Activated CD4-positive, CD25-positive, alpha-beta regulatory T cell (primary cell): ENCODE data around the gene ZNF460.

ENCODE experiments used
- DNase-seq, 4 experiments: peaks; one replicate each; lab custom pipeline; 2025; lab: John Stamatoyannopoulos, UW

Gene ZNF460

DNA sequence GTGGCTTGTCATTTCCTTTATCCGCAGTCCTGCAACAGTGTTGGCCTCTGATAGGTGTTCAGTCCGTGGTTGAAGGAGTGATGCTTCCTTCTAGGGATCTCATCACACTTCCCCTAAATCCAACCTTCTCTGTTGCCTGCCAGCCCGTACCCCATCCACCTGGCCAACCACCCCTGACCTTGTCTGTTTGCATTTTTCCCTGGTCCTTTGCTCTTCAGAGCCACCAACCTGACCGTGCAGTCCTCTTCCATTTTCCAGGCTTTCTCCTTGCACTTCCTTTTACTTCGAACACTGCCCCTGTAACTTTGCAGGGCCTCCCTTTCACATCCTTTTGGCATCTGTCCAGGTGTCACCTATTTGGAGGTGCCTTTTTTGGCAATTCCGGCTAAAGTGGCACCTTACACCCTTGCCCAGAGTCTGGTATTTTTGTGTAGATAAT, 696 bp downstream of the ZNF460 start:
- peak in 1 of 4 experiments; percentile 3 for DNase-seq

DNA sequence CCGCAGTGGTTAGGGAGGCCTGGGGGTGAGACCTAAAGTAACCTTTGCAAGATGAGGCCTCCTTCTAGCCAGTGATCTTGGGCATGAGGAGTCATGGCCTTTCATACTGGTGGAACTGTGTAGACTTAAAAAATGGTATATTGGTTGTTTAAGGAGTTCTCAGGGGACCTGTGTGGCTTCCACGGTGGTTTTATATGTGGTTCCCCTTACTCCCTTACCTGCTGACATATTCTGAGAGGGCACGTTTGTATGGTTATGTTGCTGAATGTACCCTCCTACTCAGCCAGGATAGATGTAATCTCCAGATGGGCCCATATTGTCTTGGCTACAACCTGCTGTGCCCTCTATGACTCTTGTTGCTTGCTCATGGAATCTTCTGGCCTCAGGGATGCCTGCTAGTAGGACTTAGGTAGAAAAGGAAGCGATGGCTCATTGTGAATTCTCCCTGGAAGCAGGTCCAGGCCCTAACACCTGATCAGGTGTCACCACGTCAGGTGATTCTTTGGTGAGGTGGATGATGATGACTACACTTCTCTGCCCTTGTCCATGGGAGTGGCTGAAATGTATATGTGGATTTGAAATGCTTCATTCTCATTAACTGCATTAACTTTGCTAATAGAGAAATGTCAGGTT, 1.8 kb downstream of the ZNF460 start:
- DNase-seq = no peak

DNA sequence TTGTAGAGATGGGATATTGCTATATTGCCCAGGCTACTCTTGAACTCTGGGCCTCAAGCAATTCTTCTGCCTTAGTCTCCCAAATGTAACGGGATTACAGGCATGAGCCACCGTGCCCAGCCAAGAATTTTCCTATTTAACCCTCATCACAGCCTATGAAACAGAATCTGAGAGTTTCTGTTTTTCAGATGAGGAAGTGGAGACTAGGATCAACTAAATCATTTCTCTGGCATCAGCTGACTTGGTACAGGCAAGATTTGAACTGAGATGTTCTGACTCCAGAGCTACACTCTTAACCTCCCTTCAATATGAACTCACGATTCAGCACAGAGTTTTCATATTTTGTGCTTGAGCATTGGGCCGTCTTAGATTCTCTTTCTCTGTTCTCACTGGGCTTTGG, 8.1 kb downstream of the ZNF460 start:
- DNase-seq = no peak

DNA sequence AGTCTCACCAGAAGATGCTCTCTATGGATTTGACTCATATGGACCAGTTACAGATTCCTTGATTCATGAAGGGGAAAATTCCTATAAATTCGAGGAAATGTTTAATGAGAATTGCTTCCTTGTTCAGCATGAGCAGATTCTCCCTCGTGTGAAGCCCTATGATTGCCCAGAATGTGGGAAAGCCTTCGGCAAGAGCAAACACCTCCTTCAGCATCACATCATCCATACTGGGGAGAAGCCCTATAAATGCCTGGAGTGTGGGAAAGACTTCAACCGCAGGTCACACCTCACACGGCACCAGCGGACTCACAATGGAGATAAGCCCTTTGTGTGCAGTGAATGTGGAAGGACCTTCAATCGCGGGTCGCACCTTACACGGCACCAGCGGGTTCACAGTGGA, 10.7 kb downstream of the ZNF460 start:
- DNase-seq = no peak

DNA sequence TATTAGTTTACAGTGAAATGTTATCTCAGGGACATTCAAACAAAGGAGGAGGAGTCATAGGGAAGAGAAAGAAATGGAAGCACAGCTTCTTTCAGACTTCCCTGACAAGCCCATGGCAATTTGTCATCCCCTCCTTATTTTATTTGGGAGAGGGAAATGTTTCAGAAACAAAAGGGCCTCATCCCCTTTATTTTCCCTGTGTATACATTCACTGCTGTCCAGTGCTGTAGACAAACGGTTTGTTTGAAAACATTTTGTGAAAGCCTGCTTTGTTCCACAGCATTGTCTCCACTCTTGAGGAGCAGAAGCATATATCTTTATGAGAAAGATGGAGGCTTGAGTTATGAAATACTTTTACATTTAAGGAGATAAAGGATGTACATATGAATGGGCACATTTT, 12.3 kb downstream of the ZNF460 start:
- DNase-seq = no peak

DNA sequence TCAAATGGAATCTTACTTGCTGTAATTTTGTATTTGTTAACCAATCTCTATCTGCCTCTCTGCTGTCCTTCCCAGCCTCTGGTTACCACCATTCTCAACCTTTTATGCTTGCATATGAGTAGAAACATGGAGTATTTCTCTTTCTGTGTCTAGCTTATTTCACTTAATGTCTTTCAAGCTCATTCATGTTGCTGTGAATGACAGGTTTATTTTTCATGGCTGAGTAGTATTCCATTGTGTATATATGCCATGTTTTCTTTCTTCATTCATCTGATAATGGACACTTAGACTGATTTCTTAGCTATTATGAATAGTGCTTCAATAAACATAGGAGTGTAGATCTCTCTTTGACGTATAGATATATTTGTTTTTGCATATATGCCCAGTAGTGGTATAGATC, 13.4 kb downstream of the ZNF460 start:
- no peak for DNase-seq

DNA sequence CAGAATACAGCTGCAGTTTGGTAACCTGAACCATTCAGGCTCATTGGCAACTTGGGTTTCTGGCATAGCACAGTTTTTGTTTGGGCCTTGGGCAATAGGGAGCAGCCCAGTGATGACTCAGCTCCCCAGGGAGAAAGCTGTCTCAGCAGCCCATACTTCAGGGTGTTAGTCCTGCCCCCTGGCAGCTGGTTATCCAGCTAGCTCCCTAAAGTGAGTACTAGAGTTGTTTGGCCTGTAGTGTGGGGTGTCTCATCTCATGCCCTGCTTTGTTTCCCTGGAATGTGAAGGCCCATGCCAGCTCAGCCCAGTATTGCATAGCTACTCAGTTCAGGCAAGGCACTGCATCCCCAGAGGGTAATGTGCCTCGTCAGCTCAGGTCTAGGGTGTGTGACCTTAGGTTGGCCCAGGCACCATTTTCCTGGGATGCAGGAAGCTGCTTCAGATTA, 21.8 kb downstream of the ZNF460 start:
- DNase-seq = no peak

DNA sequence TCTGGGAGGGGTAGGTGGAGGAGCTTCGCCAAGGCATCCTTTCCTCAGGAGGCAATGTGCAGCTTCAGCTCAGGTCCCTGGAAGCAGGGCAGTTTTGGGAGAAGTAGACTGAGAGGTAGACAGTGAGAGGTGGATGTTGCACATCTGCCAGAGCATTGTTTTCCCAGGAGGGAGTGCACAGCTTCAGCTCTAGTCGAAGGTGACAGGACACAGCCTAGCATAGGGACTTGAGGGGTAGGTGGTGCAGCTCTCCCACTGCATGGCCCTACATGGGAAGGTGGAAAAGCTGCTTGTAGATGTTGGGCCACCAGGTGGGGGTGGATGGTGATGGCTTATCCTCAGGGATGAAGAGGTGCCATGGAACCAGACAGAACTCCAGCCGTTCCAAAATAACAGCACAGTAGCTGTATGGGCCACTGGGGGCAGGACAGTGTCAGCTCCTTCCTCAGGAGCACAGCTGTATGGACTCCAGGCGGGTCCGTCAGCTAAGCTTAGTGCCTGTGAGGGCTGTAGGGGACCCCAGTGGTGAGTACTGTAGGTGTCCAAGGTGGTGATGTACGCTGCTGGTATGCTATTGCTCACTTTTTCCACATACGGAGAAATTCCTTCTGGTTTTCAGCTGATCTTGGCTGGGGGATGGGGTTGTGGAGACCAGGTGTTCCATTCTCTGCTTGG, 22.6 kb downstream of the ZNF460 start:
- no peak for DNase-seq

DNA sequence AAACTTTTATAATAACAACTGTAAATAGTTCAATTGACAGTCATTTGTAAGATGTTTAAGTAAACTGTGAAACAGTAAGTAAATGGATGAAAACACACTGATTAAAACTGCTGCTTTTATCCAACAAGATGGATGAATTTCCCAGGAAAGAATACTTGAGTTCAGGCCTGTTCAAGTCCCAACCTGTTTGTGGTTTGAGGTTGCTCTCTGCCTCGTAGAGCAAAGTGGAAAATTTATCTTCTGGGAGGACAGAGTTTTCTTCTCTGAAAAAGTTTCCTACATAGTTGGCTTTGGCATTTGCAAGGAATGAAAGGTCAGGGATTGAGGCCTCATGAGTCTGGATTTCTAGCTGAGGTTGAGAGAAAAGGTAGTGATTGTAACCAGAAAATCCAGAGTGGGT, 24.8 kb downstream of the ZNF460 start:
- no peak for DNase-seq

DNA sequence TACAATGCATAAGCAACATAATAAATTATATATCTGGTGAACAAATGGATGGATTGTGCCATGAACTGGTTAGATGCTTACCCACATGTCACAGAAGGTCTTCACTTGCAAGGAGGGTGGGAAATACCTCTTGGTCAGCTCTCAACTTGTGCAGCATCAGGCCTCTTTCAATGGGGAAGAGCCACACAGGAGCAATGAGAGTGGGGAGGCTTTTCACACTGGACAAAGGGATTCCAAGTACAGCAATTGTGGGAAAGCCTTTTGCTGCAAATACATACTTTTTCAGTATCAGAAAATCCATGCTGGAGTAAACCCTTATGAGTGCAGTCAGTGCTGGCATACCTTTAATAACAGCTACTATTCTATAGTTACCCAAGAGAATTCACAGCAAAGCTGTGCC, 28.2 kb downstream of the ZNF460 start:
- no peak for DNase-seq

DNA sequence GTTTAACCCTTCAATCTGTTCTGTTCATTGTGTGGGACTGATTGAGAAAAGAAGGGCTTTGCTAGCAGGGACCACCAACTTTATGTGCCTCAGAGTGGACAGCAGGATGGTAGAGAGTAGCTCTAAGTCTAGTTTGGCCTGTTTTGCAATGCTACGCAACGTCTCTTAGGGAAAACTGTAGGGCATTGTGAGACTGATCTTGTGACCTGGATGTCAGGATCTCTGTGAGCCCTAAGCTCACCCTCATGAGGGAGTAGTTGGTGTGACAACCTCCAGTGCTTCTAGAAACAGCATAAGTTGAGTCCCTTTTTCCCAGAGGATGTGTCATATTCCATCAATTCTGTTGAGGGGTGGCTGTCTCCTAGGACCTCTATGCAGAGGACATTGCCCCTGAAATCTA, 30.5 kb downstream of the ZNF460 start:
- DNase-seq = no peak

DNA sequence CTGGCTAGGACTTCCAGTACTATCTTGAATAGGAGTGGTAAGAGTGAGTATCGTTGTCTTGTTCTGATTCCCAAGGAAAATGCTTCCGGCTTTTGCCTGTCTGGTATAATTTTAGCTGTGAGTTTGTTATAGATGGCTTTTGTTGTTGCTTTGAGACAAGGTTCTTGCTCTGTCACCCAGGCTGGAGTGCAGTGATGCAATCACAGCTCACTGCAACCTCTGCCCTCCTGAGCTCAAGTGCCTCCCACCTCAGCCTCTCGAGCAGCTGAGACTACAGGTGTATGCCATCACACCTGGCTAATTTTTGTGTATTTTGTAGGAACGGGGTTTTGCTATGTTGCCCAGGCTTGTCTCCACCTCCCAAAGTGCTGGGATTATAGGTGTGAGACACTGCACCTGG, 33.9 kb downstream of the ZNF460 start:
- DNase-seq = no peak

DNA sequence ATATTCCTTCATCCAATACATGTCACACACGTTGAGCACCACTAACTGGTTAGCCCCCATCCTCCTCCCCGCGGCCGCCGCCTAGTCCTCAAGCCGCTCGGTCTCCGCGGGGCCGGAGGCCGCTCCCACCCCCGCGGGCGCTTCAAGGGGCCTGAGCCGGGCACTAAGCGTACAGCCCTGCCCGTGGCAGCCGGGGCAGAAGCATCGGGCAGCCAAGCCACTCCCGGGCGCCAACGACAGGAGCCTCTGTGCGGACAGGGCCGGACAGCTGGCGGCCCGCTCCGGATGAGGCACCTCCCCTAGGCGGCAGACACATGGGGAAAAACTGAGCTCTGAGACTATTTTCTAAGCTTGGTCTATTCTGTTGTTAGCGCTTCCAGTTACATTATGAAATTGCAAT, 37.2 kb downstream of the ZNF460 start:
- no peak for DNase-seq

DNA sequence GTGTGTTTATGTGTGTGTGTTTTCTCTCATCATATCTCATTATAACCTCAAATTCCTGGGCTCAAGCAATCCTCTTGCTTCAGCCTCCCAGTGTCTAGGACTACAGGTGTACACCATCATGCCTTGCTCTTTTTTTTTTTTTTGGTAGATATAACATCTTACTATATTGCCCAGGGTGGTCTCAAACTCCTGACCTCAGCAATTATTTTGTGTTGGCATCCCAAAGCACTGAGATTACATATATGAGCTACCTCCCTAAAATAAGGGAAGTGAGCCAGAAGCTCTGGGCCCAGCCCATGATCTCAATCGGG, 39.5 kb downstream of the ZNF460 start:
- no peak for DNase-seq

DNA sequence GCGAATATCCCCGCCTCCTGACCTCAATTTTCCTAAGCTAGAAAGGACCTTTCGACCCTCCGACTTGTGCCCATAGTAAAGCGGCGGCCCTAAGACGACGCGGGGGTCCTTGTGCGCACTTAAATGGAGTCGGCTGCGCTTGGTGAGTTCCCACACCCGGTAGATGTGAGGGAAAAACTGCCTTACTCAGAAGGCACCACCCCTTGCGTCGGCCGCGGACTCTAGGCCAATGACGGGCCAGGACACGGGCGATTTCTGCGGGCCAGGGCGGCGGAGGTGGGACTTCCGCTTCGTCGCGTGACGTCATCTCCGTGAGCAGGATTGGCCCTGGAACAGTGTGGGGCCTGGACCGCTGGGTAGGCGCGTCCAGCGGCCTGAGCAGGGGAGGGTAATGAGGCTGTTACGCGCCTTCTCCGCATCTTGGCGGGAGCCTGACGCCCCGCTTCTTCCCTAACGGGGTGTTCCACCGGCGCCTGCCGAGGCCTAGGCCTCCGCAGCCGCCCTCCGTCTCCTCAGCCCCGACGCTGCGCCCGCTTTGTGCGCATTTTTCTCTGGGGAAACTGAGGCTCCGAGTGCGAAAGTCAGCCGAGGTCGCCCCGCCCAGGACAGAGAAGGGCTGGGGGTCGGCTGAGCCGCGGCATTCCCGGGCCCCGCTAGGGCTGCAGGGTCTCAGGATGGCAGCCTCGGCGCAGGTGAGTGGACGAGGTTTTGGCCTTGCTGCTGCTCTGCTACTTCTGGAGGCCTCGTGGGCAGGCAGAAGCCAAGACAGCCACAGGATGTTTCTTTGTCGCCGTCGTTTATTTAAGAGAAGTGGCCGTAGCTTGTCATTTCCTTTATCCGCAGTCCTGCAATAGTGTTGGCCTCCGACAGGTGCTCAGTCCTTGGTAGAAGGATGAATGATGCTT, 40.1 kb downstream of the ZNF460 start, which contains the start of gene ZNF543:
ZNF543 (plus strand) TSS at position 293 of the 905 bp plus-strand sequence; CDS start at position 675, 382 bp downstream.
- DNase-seq = peak; percentile 74 to 80 (median 78)

DNA sequence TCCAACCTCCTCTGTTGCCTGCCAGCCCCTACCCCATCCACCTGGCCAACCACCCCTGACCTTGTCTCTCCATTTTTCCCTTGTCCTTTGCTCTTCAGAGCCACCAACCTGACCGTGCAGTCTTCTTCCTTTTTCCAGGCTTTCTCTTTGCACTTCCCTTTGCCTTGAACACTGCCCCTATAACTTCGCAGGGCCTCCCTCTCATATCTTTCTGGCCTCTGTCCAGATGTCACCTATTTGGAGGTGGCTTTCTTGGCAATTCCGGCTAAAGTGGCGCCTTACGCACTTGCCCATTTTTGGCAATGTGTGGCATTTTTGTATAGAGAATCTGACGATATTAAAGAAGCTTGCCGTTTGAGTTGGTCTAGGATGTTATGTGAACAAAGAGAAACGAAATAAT, 40.8 kb downstream of the ZNF460 start:
- no peak for DNase-seq

DNA sequence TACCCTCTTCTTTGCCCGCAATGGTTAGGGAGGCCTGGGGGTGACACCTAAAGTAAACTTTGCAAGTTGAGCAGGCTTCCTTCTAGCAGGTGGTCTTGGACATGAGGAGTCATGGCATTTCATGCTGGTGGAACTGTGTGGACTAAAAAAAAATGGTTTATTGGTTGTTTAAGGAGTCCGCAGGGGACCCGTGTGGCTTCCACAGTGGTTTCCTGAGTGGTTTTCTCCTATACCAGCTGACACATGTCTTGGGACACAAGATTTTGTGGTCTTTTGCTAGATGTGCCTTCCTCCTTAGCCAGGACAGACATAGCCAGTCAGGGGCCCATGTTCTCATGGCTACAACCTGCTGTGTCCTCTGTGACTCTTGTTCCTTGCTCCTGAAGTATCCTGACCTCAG, 41.5 kb downstream of the ZNF460 start:
- DNase-seq = no peak

DNA sequence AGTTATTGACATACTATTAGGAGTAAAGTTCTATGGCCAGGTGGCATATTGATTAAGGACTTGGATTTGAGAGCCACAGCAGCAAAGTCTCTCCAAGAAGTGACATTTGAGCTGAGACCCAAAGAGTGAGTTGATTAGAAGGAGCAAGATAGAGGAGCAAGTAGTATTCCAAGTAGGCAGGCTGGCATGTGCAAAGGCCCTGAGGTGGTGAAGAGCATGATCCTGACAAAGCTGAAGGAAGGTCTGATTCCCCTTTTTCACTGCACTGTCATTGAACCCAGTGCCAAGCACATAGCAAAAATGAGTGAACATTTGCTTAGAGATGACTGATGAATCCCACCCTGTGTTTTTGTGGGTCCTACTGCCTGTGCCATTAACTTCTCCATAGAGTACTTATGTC, 44.7 kb downstream of the ZNF460 start:
- DNase-seq = no peak

DNA sequence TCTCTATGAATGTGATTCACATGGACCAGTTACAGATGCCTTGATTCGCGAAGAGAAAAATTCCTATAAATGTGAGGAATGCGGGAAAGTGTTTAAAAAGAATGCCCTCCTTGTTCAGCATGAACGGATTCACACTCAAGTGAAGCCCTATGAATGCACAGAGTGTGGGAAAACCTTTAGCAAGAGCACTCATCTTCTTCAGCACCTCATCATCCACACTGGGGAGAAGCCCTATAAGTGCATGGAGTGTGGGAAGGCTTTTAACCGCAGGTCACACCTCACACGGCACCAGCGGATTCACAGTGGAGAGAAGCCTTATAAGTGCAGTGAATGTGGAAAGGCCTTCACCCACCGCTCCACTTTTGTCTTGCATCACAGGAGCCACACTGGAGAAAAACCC, 47.7 kb downstream of the ZNF460 start:
- no peak for DNase-seq

DNA sequence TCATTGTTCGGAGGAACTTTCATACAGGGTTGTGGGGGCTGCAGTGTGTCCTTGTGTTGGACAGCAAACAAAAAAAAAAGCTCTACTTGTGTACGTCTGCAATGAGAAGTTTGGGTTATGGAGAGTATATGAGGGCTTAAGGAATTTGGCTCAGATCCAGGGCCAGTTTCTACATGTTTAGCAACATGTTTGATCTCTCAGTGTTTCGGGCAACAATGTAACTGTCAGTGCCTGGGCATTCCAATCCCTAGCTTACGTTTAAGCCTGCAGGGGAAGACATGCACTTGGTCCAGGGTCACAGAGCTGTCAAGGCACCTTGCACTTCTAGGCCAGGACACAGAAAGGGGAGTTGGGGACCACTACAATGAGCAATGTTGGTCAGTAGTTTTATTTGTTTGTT, 53.9 kb downstream of the ZNF460 start:
- DNase-seq = no peak

DNA sequence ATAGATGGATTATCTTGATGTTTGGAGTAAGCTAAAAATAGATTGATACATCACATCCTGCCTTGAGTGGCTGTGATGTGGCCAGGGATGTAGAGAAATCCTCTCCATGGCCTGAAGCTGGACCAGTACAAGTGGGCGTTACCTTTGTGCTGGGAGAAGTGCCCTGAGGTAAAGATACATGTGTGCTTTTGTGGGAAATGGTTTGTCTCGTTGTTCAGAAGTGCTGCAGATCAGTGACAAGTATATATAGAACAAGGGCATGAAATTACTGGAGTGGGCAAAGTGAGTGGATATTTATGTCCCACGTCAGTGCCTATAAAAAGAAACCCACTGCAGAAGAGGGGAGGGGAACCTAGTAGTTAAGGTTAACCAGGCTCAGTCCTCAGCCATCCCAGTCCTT, 58.6 kb downstream of the ZNF460 start:
- no peak for DNase-seq

DNA sequence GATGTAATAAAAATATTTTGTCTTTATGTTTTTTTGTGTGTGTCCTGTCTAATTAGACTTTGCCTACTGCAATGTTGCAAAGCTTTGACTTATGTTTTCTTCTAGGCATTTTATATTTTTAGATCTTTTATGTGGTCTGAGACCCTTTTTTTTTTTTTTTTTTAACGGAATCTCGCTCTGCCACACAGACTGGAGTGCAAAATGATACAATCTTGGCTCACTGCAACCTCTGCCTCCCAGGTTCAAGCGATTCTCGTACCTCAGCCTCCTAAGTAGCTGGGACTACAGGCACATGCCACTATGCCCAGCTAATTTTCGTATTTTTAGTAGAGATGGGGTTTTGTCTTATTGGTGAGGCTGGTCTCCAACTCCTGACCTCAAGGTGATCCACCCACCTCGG, 62.3 kb downstream of the ZNF460 start:
- no peak for DNase-seq
